Activated T-helper 1 cell treated with anti-CD3 and anti-CD28 coated beads, Interleukin-12 subunit alpha, Interleukin-12 subunit beta, Interleukin-2, Interleukin-4 antibody, amounts not matched to agents 30 ng/mL and 10 ng/mL and 1 ng/mL, durations not matched to agents 14 hours and 24 hours and 36 hours (primary cell): Measurements from ENCODE around the gene CCDC81. TPM values are rescaled to one million over a fixed set of nuclear protein-coding genes. Genes with fewer than 3 reads are reported as not detected.
"Not testable (repeated sequence)": the region's sequence is repeated elsewhere in the genome, so short reads cannot be mapped to it uniquely, and the experiment has no call there.

Experiments
- DNase-seq: peaks from one replicate; pipeline ENCODE4 v3.0.0; 2021; ENCODE audit warnings: low spot score
- H3K27ac Mint-ChIP-seq: one replicate; pipeline ENCODE4 v1.8.0; 2021; ENCODE audit warnings: mild to moderate bottlenecking, mixed read lengths
- H3K27me3 Mint-ChIP-seq: one replicate; pipeline ENCODE4 v1.8.0; 2022; ENCODE audit warnings: mild to moderate bottlenecking, moderate library complexity, mixed read lengths; ENCODE audit not compliant: insufficient read depth
- H3K36me3 Mint-ChIP-seq: one replicate; pipeline ENCODE4 v1.8.0; 2021; ENCODE audit warnings: low read depth, mixed read lengths
- H3K4me1 Mint-ChIP-seq: one replicate; pipeline ENCODE4 v1.8.0; 2021; ENCODE audit warnings: low read depth, mixed read lengths
- H3K4me3 Mint-ChIP-seq: one replicate; pipeline ENCODE4 v1.8.0; 2021; ENCODE audit warnings: mild to moderate bottlenecking, moderate library complexity, mixed read lengths
- H3K9me3 Mint-ChIP-seq: one replicate; pipeline ENCODE4 v1.8.0; 2021; ENCODE audit warnings: mixed read lengths
- intact Hi-C: fragments of 100-400 bp; cut with micrococcal nuclease; formaldehyde crosslinking; loops from one replicate; pipeline ENCODE4 v1.15.1; 2024
- total RNA-seq: library from RNA; stranded (reverse); gene quantifications from 2 replicates; pipeline ENCODE4 v1.2.3, GENCODE V29; 2022

The CCDC81 gene
- total RNA-seq: 0.98 and 1.3 TPM in 2 replicates

- peaks cover 28% of the 10 kb centered on the region for H3K9me3 Mint-ChIP-seq
- H3K4me1 Mint-ChIP-seq: peaks cover 10% of the 10 kb centered on the region
- no peak within 1 kb of the TSS for H3K27ac Mint-ChIP-seq
- H3K27me3 Mint-ChIP-seq: peaks cover 11% of the 10 kb centered on the region
- DNase-seq: no peak
- intact Hi-C loops: no loop called here
- no peak within 1 kb of the TSS for H3K4me3 Mint-ChIP-seq
- H3K36me3 Mint-ChIP-seq: no peaks in the 10 kb centered on the region
Observed at GRCh38 chr11:86374586-86374985, at the start of gene CCDC81. CCDC81 (plus strand) TSS chr11:86374887; CDS start chr11:86375164, 277 bp downstream.

- intact Hi-C loops: no loop called here
- peaks cover 3% of the 10 kb centered on the region for H3K9me3 Mint-ChIP-seq
- H3K4me3 Mint-ChIP-seq: no peak overlapping the region
- no peaks in the 10 kb centered on the region for H3K4me1 Mint-ChIP-seq
- no peak overlapping the region for H3K27ac Mint-ChIP-seq
- H3K27me3 Mint-ChIP-seq: no peaks in the 10 kb centered on the region
- peaks cover 48% of the 10 kb centered on the region for H3K36me3 Mint-ChIP-seq
- DNase-seq: no peak
Observed at GRCh38 chr11:86335131-86335767, 39.4 kb upstream of the CCDC81 start.

GRCh38 chr11:86337227-86337626, 37.5 kb upstream of the CCDC81 start:
- H3K27me3 Mint-ChIP-seq: no peaks in the 10 kb centered on the region
- intact Hi-C loops: no loop called here
- no peaks in the 10 kb centered on the region for H3K4me1 Mint-ChIP-seq
- DNase-seq: no peak
- peaks cover 57% of the 10 kb centered on the region for H3K36me3 Mint-ChIP-seq
- no peak overlapping the region for H3K27ac Mint-ChIP-seq
- no peak overlapping the region for H3K4me3 Mint-ChIP-seq
- peaks cover 3% of the 10 kb centered on the region for H3K9me3 Mint-ChIP-seq

GRCh38 chr11:86341382-86341781, 33.3 kb upstream of the CCDC81 start:
- DNase-seq: no peak
- intact Hi-C loops: no loop called here
- H3K4me3 Mint-ChIP-seq: no peak overlapping the region
- H3K4me1 Mint-ChIP-seq: no peaks in the 10 kb centered on the region
- no peak overlapping the region for H3K27ac Mint-ChIP-seq
- peaks cover 3% of the 10 kb centered on the region for H3K9me3 Mint-ChIP-seq
- H3K27me3 Mint-ChIP-seq: no peaks in the 10 kb centered on the region
- peaks cover 47% of the 10 kb centered on the region for H3K36me3 Mint-ChIP-seq

- intact Hi-C loops: no loop called here
- Mint-ChIP-seq H3K4me3 (no peak overlapping the region), H3K4me1 (no peaks in the 10 kb centered on the region), H3K27ac (no peak overlapping the region), H3K9me3 (no peaks in the 10 kb centered on the region), H3K27me3 (no peaks in the 10 kb centered on the region), H3K36me3 (peaks cover 25% of the 10 kb centered on the region)
- DNase-seq: no peak
Observed at GRCh38 chr11:86346513-86346912, 28.2 kb upstream of the CCDC81 start.

GRCh38 chr11:86355256-86355655, 19.4 kb upstream of the CCDC81 start:
- no peak for DNase-seq
- H3K36me3 Mint-ChIP-seq: peaks cover 3% of the 10 kb centered on the region

GRCh38 chr11:86357412-86357811, 17.3 kb upstream of the CCDC81 start:
- H3K4me1 Mint-ChIP-seq, H3K4me3 Mint-ChIP-seq, H3K27me3 Mint-ChIP-seq, intact Hi-C loops, H3K9me3 Mint-ChIP-seq, H3K27ac Mint-ChIP-seq, DNase-seq, H3K36me3 Mint-ChIP-seq: not testable (repeated sequence)

More at GRCh38 chr11:86355256-86355655, 19.4 kb upstream of the CCDC81 start:
- Mint-ChIP-seq H3K27ac (no peak overlapping the region), H3K9me3 (no peaks in the 10 kb centered on the region), H3K4me3 (no peak overlapping the region), H3K27me3 (no peaks in the 10 kb centered on the region), H3K4me1 (no peaks in the 10 kb centered on the region)
- intact Hi-C loops: no loop called here

- intact Hi-C loops: no loop called here
- no peaks in the 10 kb centered on the region for H3K36me3 Mint-ChIP-seq
- H3K27me3 Mint-ChIP-seq: no peaks in the 10 kb centered on the region
- no peaks in the 10 kb centered on the region for H3K4me1 Mint-ChIP-seq
- H3K4me3 Mint-ChIP-seq: no peak overlapping the region
- DNase-seq: no peak
- peaks cover 3% of the 10 kb centered on the region for H3K9me3 Mint-ChIP-seq
- no peak overlapping the region for H3K27ac Mint-ChIP-seq
Observed at GRCh38 chr11:86358720-86359119, 16.0 kb upstream of the CCDC81 start.

GRCh38 chr11:86360775-86361395, 13.8 kb upstream of the CCDC81 start:
- Mint-ChIP-seq H3K27me3 (no peaks in the 10 kb centered on the region), H3K36me3 (no peaks in the 10 kb centered on the region), H3K27ac (no peak overlapping the region), H3K9me3 (peaks cover 3% of the 10 kb centered on the region), H3K4me1 (no peaks in the 10 kb centered on the region), H3K4me3 (no peak overlapping the region)
- intact Hi-C loops: no loop called here
- DNase-seq: no peak

- DNase-seq: no peak
- no peaks in the 10 kb centered on the region for H3K27me3 Mint-ChIP-seq
- H3K4me1 Mint-ChIP-seq: no peaks in the 10 kb centered on the region
- H3K4me3 Mint-ChIP-seq: no peak overlapping the region
- no peak overlapping the region for H3K27ac Mint-ChIP-seq
- no peaks in the 10 kb centered on the region for H3K36me3 Mint-ChIP-seq
- intact Hi-C loops: no loop called here
- peaks cover 3% of the 10 kb centered on the region for H3K9me3 Mint-ChIP-seq
Observed at GRCh38 chr11:86363424-86363823, 11.3 kb upstream of the CCDC81 start.

- intact Hi-C loops: no loop called here
- H3K4me3 Mint-ChIP-seq: no peak overlapping the region
Observed at GRCh38 chr11:86365546-86365945, 9.1 kb upstream of the CCDC81 start.

GRCh38 chr11:86369668-86370067, 5.0 kb upstream of the CCDC81 start:
- peaks cover 14% of the 10 kb centered on the region for H3K4me1 Mint-ChIP-seq
- no peak overlapping the region for H3K27ac Mint-ChIP-seq
- peaks cover 19% of the 10 kb centered on the region for H3K9me3 Mint-ChIP-seq
- DNase-seq: no peak
- no peak overlapping the region for H3K4me3 Mint-ChIP-seq
- H3K27me3 Mint-ChIP-seq: no peaks in the 10 kb centered on the region
- H3K36me3 Mint-ChIP-seq: no peaks in the 10 kb centered on the region
- intact Hi-C loops: no loop called here

More at GRCh38 chr11:86365546-86365945, 9.1 kb upstream of the CCDC81 start:
- peaks cover 15% of the 10 kb centered on the region for H3K9me3 Mint-ChIP-seq
- no peaks in the 10 kb centered on the region for H3K36me3 Mint-ChIP-seq
- no peak overlapping the region for H3K27ac Mint-ChIP-seq
- no peak for DNase-seq
- H3K4me1 Mint-ChIP-seq: peaks cover 6% of the 10 kb centered on the region
- no peaks in the 10 kb centered on the region for H3K27me3 Mint-ChIP-seq

GRCh38 chr11:86370171-86370570, 4.5 kb upstream of the CCDC81 start:
- no peak overlapping the region for H3K4me3 Mint-ChIP-seq
- peaks cover 19% of the 10 kb centered on the region for H3K9me3 Mint-ChIP-seq
- no peak overlapping the region for H3K27ac Mint-ChIP-seq
- no peak for DNase-seq
- intact Hi-C loops: no loop called here
- H3K4me1 Mint-ChIP-seq: peaks cover 14% of the 10 kb centered on the region
- H3K36me3 Mint-ChIP-seq: no peaks in the 10 kb centered on the region
- no peaks in the 10 kb centered on the region for H3K27me3 Mint-ChIP-seq
